ENCODE measurements around the gene SIGLECL1.
A peak's percentile ranks its signal among the peaks of the same experiment; 100 is the strongest.

SIGLECL1 gene

GRCh38 chr19:51293571-51294210, 42.8 kb downstream of the SIGLECL1 start:
- H3K27me3 ChIP-seq (ENCODE audit: control insufficient read depth, insufficient read depth, low read length): no peaks in the 10 kb centered on the region
- TF ChIP-seq CTCF (IDR thresholded peaks at IDR 0.05): no peak
- H3K4me1 ChIP-seq: peaks cover 7% of the 10 kb centered on the region
- H3K9ac ChIP-seq: no peak overlapping the region
- no peak overlapping the region for H3K4me2 ChIP-seq (ENCODE audit: low read length)
- H3K9me3 ChIP-seq (ENCODE audit: control insufficient read depth, low read length): no peaks in the 10 kb centered on the region
- no peak overlapping the region for H3K4me3 ChIP-seq (ENCODE audit: low read depth, low read length)
- no peaks in the 10 kb centered on the region for H3K36me3 ChIP-seq (ENCODE audit: control insufficient read depth, insufficient read depth, low read length)
- H3K27ac ChIP-seq: no peak overlapping the region
- H3K79me2 ChIP-seq: no peaks in the 10 kb centered on the region
- no peak overlapping the region for H2AFZ ChIP-seq

GRCh38 chr19:51294211-51294976, 43.5 kb downstream of the SIGLECL1 start:
- H3K4me1 ChIP-seq: peaks cover 7% of the 10 kb centered on the region
- H3K27me3 ChIP-seq (ENCODE audit: control insufficient read depth, insufficient read depth, low read length): no peaks in the 10 kb centered on the region

GRCh38 chr19:51294977-51295375, 44.1 kb downstream of the SIGLECL1 start:
- Histone ChIP-seq H2AFZ (peak overlapping the region; percentile 82), H3K79me2 (no peaks in the 10 kb centered on the region), H3K9ac (no peak overlapping the region), H3K4me3 (ENCODE audit: low read depth, low read length) (no peak overlapping the region), H3K4me1 (peaks cover 7% of the 10 kb centered on the region), H3K9me3 (ENCODE audit: control insufficient read depth, low read length) (no peaks in the 10 kb centered on the region), H3K4me2 (ENCODE audit: low read length) (no peak overlapping the region), H3K27me3 (ENCODE audit: control insufficient read depth, insufficient read depth, low read length) (no peaks in the 10 kb centered on the region), H3K27ac (no peak overlapping the region), H3K36me3 (ENCODE audit: control insufficient read depth, insufficient read depth, low read length) (no peaks in the 10 kb centered on the region)
- no peak for TF ChIP-seq CTCF (IDR thresholded peaks at IDR 0.05)

More at GRCh38 chr19:51294211-51294976, 43.5 kb downstream of the SIGLECL1 start:
- H3K9me3 ChIP-seq (ENCODE audit: control insufficient read depth, low read length): no peaks in the 10 kb centered on the region
- no peak overlapping the region for H3K9ac ChIP-seq
- no peaks in the 10 kb centered on the region for H3K36me3 ChIP-seq (ENCODE audit: control insufficient read depth, insufficient read depth, low read length)
- H3K79me2 ChIP-seq: no peaks in the 10 kb centered on the region
- TF ChIP-seq CTCF (IDR thresholded peaks at IDR 0.05): no peak
- H3K27ac ChIP-seq: no peak overlapping the region
- H3K4me2 ChIP-seq (ENCODE audit: low read length): no peak overlapping the region
- H3K4me3 ChIP-seq (ENCODE audit: low read depth, low read length): no peak overlapping the region
- no peak overlapping the region for H2AFZ ChIP-seq

GRCh38 chr19:51295382-51296126, 44.7 kb downstream of the SIGLECL1 start:
- TF ChIP-seq CTCF (IDR thresholded peaks at IDR 0.05): no peak
- no peaks in the 10 kb centered on the region for H3K27me3 ChIP-seq (ENCODE audit: control insufficient read depth, insufficient read depth, low read length)
- H2AFZ ChIP-seq: peak overlapping the region; percentile 82

More at GRCh38 chr19:51295382-51296126, 44.7 kb downstream of the SIGLECL1 start:
- H3K4me1 ChIP-seq: peaks cover 7% of the 10 kb centered on the region
- no peaks in the 10 kb centered on the region for H3K36me3 ChIP-seq (ENCODE audit: control insufficient read depth, insufficient read depth, low read length)
- no peaks in the 10 kb centered on the region for H3K79me2 ChIP-seq
- H3K4me3 ChIP-seq (ENCODE audit: low read depth, low read length): no peak overlapping the region
- H3K4me2 ChIP-seq (ENCODE audit: low read length): no peak overlapping the region
- no peaks in the 10 kb centered on the region for H3K9me3 ChIP-seq (ENCODE audit: control insufficient read depth, low read length)
- H3K9ac ChIP-seq: no peak overlapping the region
- H3K27ac ChIP-seq: no peak overlapping the region
